Measurements from ENCODE around the gene SLCO2A1. TPM values are rescaled to one million over a fixed set of nuclear protein-coding genes. Genes with fewer than 3 reads are reported as not detected.

The SLCO2A1 gene
- total and polyA plus RNA-seq, 2 of the 4 experiments (the other 2 are of a cell fraction), result under 0.01 to 1.5 TPM

DNA sequence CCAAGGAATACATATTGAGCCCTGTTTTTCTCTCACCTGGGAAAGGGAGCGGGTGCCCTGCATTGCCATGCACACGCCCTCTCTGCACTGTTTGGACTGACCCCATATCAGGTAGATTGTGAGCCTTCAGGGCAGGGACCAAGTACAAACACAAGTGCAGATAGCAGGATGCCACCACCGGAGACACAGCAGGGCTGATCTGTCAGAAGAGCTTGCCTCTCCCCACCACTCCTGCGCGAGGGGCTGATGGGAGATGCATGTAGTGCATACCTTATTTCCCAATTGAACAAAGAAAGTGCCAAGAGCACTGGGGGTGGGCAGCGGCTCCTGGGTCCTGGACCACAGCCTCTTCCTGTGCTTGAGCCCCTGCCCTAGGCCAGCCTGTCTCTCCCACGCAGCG is 9.0 kb upstream of the SLCO2A1 start:
- Histone ChIP-seq H2BK20ac (ENCODE audit: low read depth, low read length) (no peak overlapping the region), H3K36me3 (ENCODE audit: control insufficient read depth, insufficient read depth, low read length) (no peaks in the 10 kb centered on the region), H2AK9ac (replicated peaks; ENCODE audit: low read depth, low read length, poor library complexity) (no peak overlapping the region), H3K4me1 (ENCODE audit: control insufficient read depth, insufficient read depth, low read length) (peaks cover 2% of the 10 kb centered on the region; the same call in 1 of the 2 replicates), H3K14ac (replicated peaks; ENCODE audit: low read depth, low read length) (no peak overlapping the region), H3K9me1 (ENCODE audit: insufficient read depth, low read length) (peaks cover 3% of the 10 kb centered on the region), H2BK5ac (ENCODE audit: low read depth, low read length, poor library complexity, severe bottlenecking) (no peak overlapping the region), H3K27me3 (ENCODE audit: control insufficient read depth, insufficient read depth, low read length) (no peaks in the 10 kb centered on the region), H3K27ac (ENCODE audit: insufficient read depth, low read length) (no peak overlapping the region), H3K4ac (ENCODE audit: low read depth, low read length) (no peak overlapping the region), H2AK5ac (ENCODE audit: low read depth, low read length) (no peak overlapping the region), H3K23ac (ENCODE audit: low read depth, low read length) (no peak overlapping the region), H4K91ac (ENCODE audit: insufficient read depth, low read depth, low read length) (no peak overlapping the region), H3K4me3 (ENCODE audit: insufficient read depth, low read depth, low read length) (no peak overlapping the region), H3K79me1 (ENCODE audit: low read depth in 1 of 2, low read length in 2 of 2) (no peaks in the 10 kb centered on the region), H3K9me3 (ENCODE audit: control insufficient read depth, insufficient read depth, low read length) (peaks cover 4% of the 10 kb centered on the region; the same call in 1 of the 2 replicates), H3K9ac (ENCODE audit: low read depth, low read length) (no peak overlapping the region), H3K56ac (ENCODE audit: extremely low read depth, insufficient read depth, low read length) (no peak overlapping the region), H4K5ac (ENCODE audit: low read depth, low read length) (no peak overlapping the region), H3K4me2 (ENCODE audit: low read depth, low read length) (no peak overlapping the region), H3K18ac (ENCODE audit: low read depth, low read length) (no peak overlapping the region), H2BK15ac (ENCODE audit: low read depth, low read length) (no peak overlapping the region), H4K8ac (ENCODE audit: low read depth in 2 of 2, low read length in 2 of 2) (no peak overlapping the region), H4K20me1 (ENCODE audit: insufficient read depth, low read length) (no peaks in the 10 kb centered on the region), H2AFZ (replicated peaks; ENCODE audit: low read length, poor library complexity) (peak overlapping the region; percentile 16), H2BK120ac (ENCODE audit: low read depth, low read length) (no peak overlapping the region)
- no CpG with 5 or more reads among the region's 8 CpGs for WGBS, 2 experiments (ENCODE audit: extremely low coverage in 2 of 2, insufficient read length in 1 of 2)
- TF ChIP-seq, protein P1, sequence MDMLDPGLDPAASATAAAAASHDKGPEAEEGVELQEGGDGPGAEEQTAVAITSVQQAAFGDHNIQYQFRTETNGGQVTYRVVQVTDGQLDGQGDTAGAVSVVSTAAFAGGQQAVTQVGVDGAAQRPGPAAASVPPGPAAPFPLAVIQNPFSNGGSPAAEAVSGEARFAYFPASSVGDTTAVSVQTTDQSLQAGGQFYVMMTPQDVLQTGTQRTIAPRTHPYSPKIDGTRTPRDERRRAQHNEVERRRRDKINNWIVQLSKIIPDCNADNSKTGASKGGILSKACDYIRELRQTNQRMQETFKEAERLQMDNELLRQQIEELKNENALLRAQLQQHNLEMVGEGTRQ (IDR thresholded peaks at IDR 0.05; ENCODE audit: low read depth, low read length), result no peak
- TF ChIP-seq MXI1 (IDR thresholded peaks at IDR 0.05; ENCODE audit: borderline replicate concordance, low read depth, low read length) (no peak), NFE2L2 (IDR thresholded peaks at IDR 0.05; ENCODE audit: low read depth, low read length) (no peak), SMC3 (IDR thresholded peaks at IDR 0.05; ENCODE audit: low read depth, low read length) (no peak), MAZ (IDR thresholded peaks at IDR 0.05; ENCODE audit: borderline replicate concordance, low read depth, low read length) (no peak), CTCF (conservative IDR thresholded peaks at IDR 0.05; ENCODE audit: low read depth, low read length) (no peak), POLR2A (IDR thresholded peaks at IDR 0.05; ENCODE audit: low read depth, low read length) (no peak), RAD21 (IDR thresholded peaks at IDR 0.05; ENCODE audit: low read length) (no peak), BHLHE40 (IDR thresholded peaks at IDR 0.05; ENCODE audit: low read depth, low read length) (no peak), CHD1 (IDR thresholded peaks at IDR 0.05; ENCODE audit: low read depth, low read length) (no peak), CEBPB (IDR thresholded peaks at IDR 0.05; ENCODE audit: low read depth, low read length) (no peak)
- BruUV-seq (replicated peaks), result no TSS peak
- POLR2A ChIA-PET (ENCODE audit: unreplicated experiment), result no interaction called here
- CTCF ChIA-PET, result no interaction called here
- ATAC-seq (ENCODE audit: low read depth) (no peak), DNase-seq (no peak)
- intact Hi-C loops (cut with micrococcal nuclease), result no loop called here
- in situ Hi-C loops (cut with MboI; ENCODE audit: low sequenced_read_pairs), result no loop called here
- dilution Hi-C loops (cut with HindIII; ENCODE audit: low sequenced_read_pairs, unreplicated experiment), result no loop called here
